ENCODE measurements around the gene CLCN3. TPM values are rescaled to one million over a fixed set of nuclear protein-coding genes. Genes with fewer than 3 reads are reported as not detected.
A peak's percentile ranks its signal among the peaks of the same experiment; 100 is the strongest.
"Not testable (repeated sequence)": the region's sequence is repeated elsewhere in the genome, so short reads cannot be mapped to it uniquely, and the experiment has no call there.

Gene CLCN3
- total and polyA plus RNA-seq, 12 donors, result 13.1 to 94.9 (median 62.9) TPM

DNA sequence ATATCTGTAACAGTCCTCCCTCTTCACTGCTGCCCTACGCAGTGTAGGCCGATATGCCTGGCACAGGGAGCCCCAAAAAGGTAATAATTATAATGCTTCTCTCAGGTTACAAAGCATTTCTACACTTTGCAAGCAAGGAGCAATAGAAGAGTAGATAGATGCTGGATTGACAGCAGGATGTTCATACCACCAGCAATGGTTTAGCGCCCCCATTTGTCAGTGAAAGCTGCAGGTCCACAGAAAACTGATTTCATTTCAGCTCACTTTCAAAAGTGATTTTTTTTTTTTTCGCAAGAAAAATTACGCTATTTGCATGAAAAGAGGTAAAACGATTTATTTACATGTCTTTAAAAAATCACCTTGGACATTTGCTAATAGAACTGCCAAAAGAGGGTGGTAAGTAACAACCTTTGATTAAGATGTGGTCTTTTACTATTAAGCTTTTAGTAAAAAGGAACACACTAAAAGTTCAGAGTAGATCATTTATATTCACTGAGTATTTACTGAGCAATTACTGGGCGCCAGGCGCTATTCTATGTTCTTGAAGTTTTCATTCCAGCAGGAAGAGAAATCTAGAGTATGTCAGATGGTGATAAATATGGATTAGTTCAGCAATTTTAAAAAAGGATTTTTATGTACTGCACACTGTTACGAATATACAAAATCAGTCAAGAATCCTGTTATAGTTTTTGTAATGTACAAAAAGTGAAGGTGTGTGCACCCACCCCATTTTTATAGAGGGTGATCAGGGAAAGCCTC lies 103.0 kb downstream of the CLCN3 start:
- ATAC-seq (no peak), DNase-seq (no peak)
- Histone ChIP-seq H3K9me3 (no peaks in the 10 kb centered on the region), H3K4me3 (no peak overlapping the region), H3K36me3 (peaks cover 0 to 61% (median 10%) of the 10 kb centered on the region in 9 donors), H3K4me1 (no peaks in the 10 kb centered on the region), H3K27me3 (no peaks in the 10 kb centered on the region), H3K27ac (no peak overlapping the region)
- intact Hi-C loops (cut with DNase I), result loop anchor here in 1 of 10 donors (10.0 kb wide), 1 partner anchor 109 kb away; the partner anchor contains the start of gene NEK1
- WGBS, 2 donors, result 86 to 89% methylated on average over 9 of the region's 9 CpGs
- TF ChIP-seq, protein P1, sequence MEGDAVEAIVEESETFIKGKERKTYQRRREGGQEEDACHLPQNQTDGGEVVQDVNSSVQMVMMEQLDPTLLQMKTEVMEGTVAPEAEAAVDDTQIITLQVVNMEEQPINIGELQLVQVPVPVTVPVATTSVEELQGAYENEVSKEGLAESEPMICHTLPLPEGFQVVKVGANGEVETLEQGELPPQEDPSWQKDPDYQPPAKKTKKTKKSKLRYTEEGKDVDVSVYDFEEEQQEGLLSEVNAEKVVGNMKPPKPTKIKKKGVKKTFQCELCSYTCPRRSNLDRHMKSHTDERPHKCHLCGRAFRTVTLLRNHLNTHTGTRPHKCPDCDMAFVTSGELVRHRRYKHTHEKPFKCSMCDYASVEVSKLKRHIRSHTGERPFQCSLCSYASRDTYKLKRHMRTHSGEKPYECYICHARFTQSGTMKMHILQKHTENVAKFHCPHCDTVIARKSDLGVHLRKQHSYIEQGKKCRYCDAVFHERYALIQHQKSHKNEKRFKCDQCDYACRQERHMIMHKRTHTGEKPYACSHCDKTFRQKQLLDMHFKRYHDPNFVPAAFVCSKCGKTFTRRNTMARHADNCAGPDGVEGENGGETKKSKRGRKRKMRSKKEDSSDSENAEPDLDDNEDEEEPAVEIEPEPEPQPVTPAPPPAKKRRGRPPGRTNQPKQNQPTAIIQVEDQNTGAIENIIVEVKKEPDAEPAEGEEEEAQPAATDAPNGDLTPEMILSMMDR (IDR thresholded peaks at IDR 0.05), result peak in 5 of 9 donors; percentile 10 to 30 (median 14)

DNA sequence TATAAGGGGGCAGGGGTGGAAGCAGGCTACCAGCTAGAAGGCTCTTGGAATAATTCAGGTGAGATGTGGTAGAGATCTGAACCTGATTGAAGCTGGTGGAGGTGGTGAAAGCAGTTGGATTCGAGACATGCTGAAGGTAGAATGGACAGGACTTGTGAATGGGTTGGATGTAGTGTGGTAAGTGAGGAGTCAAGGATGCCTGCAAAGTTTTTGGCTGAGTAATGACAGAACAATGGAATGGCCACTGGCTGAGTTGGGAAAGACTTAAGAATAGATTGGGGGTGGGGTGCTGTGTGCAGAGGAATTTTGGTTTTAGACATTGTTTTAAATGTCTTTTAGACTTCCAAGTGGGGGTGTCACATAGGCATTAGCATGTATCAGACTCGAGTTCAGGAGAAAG lies 103.9 kb downstream of the CLCN3 start:
- WGBS, 2 donors, result 84 to 91% methylated on average over 2 of the region's 2 CpGs
- DNase-seq, result no peak
- ATAC-seq, result peak in 1 of 8 donors; percentile 22

DNA sequence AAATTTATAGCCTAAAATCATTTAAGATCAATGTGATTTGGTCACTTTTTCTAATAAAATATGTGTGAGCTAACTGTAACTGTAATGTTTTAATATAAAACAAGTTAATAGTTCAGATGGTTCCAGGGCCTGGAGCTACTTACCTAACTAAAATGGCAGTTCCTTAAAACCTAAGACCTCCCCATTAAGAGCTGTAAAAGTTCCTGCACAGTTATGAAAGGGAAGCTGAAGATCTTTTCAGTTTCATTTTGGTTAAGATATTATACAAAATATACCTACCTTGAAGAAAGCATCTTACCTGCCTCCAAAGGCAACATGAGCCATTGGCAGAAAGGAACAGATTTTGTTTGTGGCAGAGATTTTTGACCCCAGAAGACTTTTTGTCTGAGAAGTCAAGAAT lies 107.2 kb downstream of the CLCN3 start:
- H3K27me3 ChIP-seq, result no peaks in the 10 kb centered on the region
- TF ChIP-seq, protein P1 (IDR thresholded peaks at IDR 0.05), result no peak
- intact Hi-C loops (cut with DNase I), result loop anchor here in 1 of 10 donors (10.0 kb wide), 1 partner anchor 113 kb away; the partner anchor contains the start of gene NEK1
- H3K4me1 ChIP-seq, result no peaks in the 10 kb centered on the region
- no peaks in the 10 kb centered on the region for H3K9me3 ChIP-seq
- H3K27ac ChIP-seq, result no peak overlapping the region
- no peak overlapping the region for H3K4me3 ChIP-seq
- peaks cover 0 to 63% (median 18%) of the 10 kb centered on the region in 9 donors for H3K36me3 ChIP-seq
- ATAC-seq, result no peak
- DNase-seq, result no peak

More for the DNA sequence above, 103.9 kb downstream of the CLCN3 start:
- intact Hi-C loops (cut with DNase I), result loop anchor here in 1 of 10 donors (10.0 kb wide), 1 partner anchor 109 kb away; the partner anchor contains the start of gene NEK1
- Histone ChIP-seq H3K4me3 (no peak overlapping the region), H3K27ac (no peak overlapping the region), H3K4me1 (no peaks in the 10 kb centered on the region), H3K36me3 (peaks cover 0 to 61% (median 10%) of the 10 kb centered on the region in 9 donors), H3K27me3 (no peaks in the 10 kb centered on the region), H3K9me3 (no peaks in the 10 kb centered on the region)
- TF ChIP-seq, protein P1 (IDR thresholded peaks at IDR 0.05), result no peak

DNA sequence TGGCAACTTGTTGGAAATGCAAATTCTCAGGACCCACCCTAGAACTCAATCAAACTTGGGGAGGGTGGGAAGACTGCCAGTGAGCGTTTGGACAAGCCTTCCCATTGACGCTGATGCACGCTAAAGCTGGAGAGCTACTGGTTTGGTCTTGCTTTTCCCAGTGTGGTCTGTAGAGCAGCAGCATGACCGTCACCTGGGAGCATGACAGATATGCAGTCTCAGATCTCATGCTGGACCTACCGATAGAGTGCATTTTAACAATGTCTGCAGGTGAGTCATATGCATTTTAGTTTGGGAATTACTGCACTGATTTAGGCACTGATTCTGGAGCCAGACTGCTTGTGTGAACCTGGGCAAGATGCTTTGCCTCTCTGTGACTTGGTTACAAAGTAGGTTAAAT lies 110.2 kb downstream of the CLCN3 start:
- TF ChIP-seq, protein P1 (IDR thresholded peaks at IDR 0.05), result no peak

DNA sequence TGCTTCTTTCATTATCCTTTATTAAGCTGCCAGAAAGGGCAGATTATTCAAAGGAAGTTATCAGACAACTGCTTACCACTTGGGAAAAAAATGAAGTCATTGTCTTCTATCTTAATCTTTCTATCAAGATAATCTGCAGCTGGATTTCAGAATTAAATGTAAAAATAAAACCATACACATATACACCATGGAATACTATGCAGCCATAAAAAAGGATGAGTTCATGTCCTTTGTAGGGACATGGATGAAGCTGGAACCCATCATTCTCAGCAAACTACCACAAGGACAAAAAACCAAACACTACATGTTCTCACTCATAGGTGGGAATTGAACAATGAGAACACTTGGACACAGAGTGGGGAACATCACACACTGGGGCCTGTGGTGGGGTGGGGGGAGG lies 118.2 kb downstream of the CLCN3 start:
- H3K4me1 ChIP-seq; H3K27me3 ChIP-seq; H3K4me3 ChIP-seq; H3K27ac ChIP-seq; H3K9me3 ChIP-seq; ATAC-seq; DNase-seq; intact Hi-C loops (cut with DNase I): not testable (repeated sequence)
- peaks cover 0 to 78% (median 12%) of the 10 kb centered on the region in 9 donors for H3K36me3 ChIP-seq

More for the DNA sequence above, 110.2 kb downstream of the CLCN3 start:
- ATAC-seq (no peak), DNase-seq (no peak)
- Histone ChIP-seq H3K36me3 (peaks cover 0 to 73% (median 18%) of the 10 kb centered on the region in 9 donors), H3K9me3 (no peaks in the 10 kb centered on the region), H3K4me1 (no peaks in the 10 kb centered on the region), H3K27me3 (no peaks in the 10 kb centered on the region), H3K4me3 (no peak overlapping the region), H3K27ac (no peak overlapping the region)
- 93 to 95% methylated on average over 5 of the region's 5 CpGs for WGBS, 2 donors
- intact Hi-C loops (cut with DNase I), result no loop called here

Data from heart right ventricle (tissue), 16 donors.